ENCODE measurements around the gene RASAL1. TPM values are rescaled to one million over a fixed set of nuclear protein-coding genes. Genes with fewer than 3 reads are reported as not detected.

Gene RASAL1
- polyA plus RNA-seq, 1 donor (not counting 4 experiments of a cell fraction or from before 2014, with no cell fraction given) = 0.05 TPM

- Histone ChIP-seq H3K9ac (ENCODE audit: control insufficient read depth, extremely low read depth, insufficient read depth, low read length) (no peak overlapping the region), H3K36me3 (ENCODE audit: control insufficient read depth in 2 of 2, extremely low read depth in 1 of 2, insufficient read depth in 2 of 2, low read length in 2 of 2) (no peaks in the 10 kb centered on the region), H3K79me2 (ENCODE audit: control insufficient read depth, insufficient read depth, low read length) (no peaks in the 10 kb centered on the region), H3K27me3 (ENCODE audit: control insufficient read depth, extremely low read depth, insufficient read depth, low read length) (no peaks in the 10 kb centered on the region), H3K9me3 (ENCODE audit: control insufficient read depth, low read depth, low read length) (no peaks in the 10 kb centered on the region), H3K4me2 (ENCODE audit: control insufficient read depth, extremely low read depth, insufficient read depth, low read depth, low read length) (no peak overlapping the region), H3K9me1 (ENCODE audit: control insufficient read depth, extremely low read depth, insufficient read depth, low read length) (no peaks in the 10 kb centered on the region), H3K4me3 (ENCODE audit: control insufficient read depth in 2 of 3, extremely low read depth in 1 of 3, insufficient read depth in 2 of 3, low read depth in 1 of 3, low read length in 3 of 3) (no peak overlapping the region), H4K20me1 (ENCODE audit: control insufficient read depth, extremely low read depth, insufficient read depth, low read length) (no peaks in the 10 kb centered on the region), H3K27ac (ENCODE audit: control insufficient read depth, insufficient read depth, low read length) (no peak overlapping the region), H2AFZ (ENCODE audit: control insufficient read depth, low read length) (no peak overlapping the region), H3K4me1 (ENCODE audit: control insufficient read depth, extremely low read depth, insufficient read depth, low read length) (no peaks in the 10 kb centered on the region)
- FAIRE-seq (no peak), DNase-seq (ENCODE audit: low read depth, low spot score) (no peak)
- dilution Hi-C loops (cut with MboI; ENCODE audit: extremely low pct_ligation_motif_present, low sequenced_read_pairs) = no loop called here
- no peak for TF ChIP-seq EZH2 (IDR thresholded peaks at IDR 0.05; ENCODE audit: low read length)
- TF ChIP-seq, protein P1, sequence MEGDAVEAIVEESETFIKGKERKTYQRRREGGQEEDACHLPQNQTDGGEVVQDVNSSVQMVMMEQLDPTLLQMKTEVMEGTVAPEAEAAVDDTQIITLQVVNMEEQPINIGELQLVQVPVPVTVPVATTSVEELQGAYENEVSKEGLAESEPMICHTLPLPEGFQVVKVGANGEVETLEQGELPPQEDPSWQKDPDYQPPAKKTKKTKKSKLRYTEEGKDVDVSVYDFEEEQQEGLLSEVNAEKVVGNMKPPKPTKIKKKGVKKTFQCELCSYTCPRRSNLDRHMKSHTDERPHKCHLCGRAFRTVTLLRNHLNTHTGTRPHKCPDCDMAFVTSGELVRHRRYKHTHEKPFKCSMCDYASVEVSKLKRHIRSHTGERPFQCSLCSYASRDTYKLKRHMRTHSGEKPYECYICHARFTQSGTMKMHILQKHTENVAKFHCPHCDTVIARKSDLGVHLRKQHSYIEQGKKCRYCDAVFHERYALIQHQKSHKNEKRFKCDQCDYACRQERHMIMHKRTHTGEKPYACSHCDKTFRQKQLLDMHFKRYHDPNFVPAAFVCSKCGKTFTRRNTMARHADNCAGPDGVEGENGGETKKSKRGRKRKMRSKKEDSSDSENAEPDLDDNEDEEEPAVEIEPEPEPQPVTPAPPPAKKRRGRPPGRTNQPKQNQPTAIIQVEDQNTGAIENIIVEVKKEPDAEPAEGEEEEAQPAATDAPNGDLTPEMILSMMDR (optimal IDR thresholded peaks at IDR 0.05 in 1 of 3, IDR thresholded peaks at IDR 0.05 in 1 of 3, conservative IDR thresholded peaks at IDR 0.05 in 1 of 3; ENCODE audit: extremely low read depth in 1 of 3, insufficient read depth in 2 of 3, low read length in 3 of 3) = no peak
These were observed 6.5 kb downstream of the RASAL1 start for GRCh38 chr12:113128802-113129663.

DNA sequence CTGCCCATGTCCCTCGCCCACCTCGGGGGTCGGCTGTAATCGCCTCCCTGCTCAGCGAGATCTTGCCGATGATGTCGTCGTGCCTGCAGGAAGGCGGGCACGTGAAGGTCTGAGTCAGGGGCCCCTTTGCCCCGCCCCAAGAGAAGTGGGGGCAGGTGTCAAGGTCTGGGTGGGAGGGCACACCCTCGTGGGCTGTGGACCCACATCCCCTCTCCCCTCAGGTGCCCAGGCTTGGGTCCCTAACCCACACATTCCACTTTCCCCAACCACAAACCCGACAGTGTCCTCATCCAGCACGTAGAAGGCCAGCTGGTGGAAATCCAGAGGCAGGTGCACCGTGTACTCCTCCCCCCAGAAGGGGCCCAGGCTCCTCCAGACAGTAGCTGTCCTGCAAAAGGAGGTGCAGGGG, 7.8 kb downstream of the RASAL1 start:
- H3K27ac ChIP-seq (ENCODE audit: control insufficient read depth, insufficient read depth, low read length) = no peak overlapping the region
- no peak for FAIRE-seq
- no peaks in the 10 kb centered on the region for H3K27me3 ChIP-seq (ENCODE audit: control insufficient read depth, extremely low read depth, insufficient read depth, low read length)
- no peaks in the 10 kb centered on the region for H4K20me1 ChIP-seq (ENCODE audit: control insufficient read depth, extremely low read depth, insufficient read depth, low read length)
- no peak overlapping the region for H3K4me2 ChIP-seq (ENCODE audit: control insufficient read depth, extremely low read depth, insufficient read depth, low read depth, low read length)
- H3K9me1 ChIP-seq (ENCODE audit: control insufficient read depth, extremely low read depth, insufficient read depth, low read length) = no peaks in the 10 kb centered on the region
- no peak overlapping the region for H3K9ac ChIP-seq (ENCODE audit: control insufficient read depth, extremely low read depth, insufficient read depth, low read length)
- no peak for DNase-seq (ENCODE audit: low read depth, low spot score)
- no peak overlapping the region for H2AFZ ChIP-seq (ENCODE audit: control insufficient read depth, low read length)
- H3K9me3 ChIP-seq (ENCODE audit: control insufficient read depth, low read depth, low read length) = no peaks in the 10 kb centered on the region
- no peak overlapping the region for H3K4me3 ChIP-seq (ENCODE audit: control insufficient read depth in 2 of 3, extremely low read depth in 1 of 3, insufficient read depth in 2 of 3, low read depth in 1 of 3, low read length in 3 of 3)
- dilution Hi-C loops (cut with MboI; ENCODE audit: extremely low pct_ligation_motif_present, low sequenced_read_pairs) = no loop called here
- no peaks in the 10 kb centered on the region for H3K79me2 ChIP-seq (ENCODE audit: control insufficient read depth, insufficient read depth, low read length)
- no peaks in the 10 kb centered on the region for H3K36me3 ChIP-seq (ENCODE audit: control insufficient read depth in 2 of 2, extremely low read depth in 1 of 2, insufficient read depth in 2 of 2, low read length in 2 of 2)
- no peak for TF ChIP-seq EZH2 (IDR thresholded peaks at IDR 0.05; ENCODE audit: low read length)
- TF ChIP-seq, protein P1 (optimal IDR thresholded peaks at IDR 0.05 in 1 of 3, IDR thresholded peaks at IDR 0.05 in 1 of 3, conservative IDR thresholded peaks at IDR 0.05 in 1 of 3; ENCODE audit: extremely low read depth in 1 of 3, insufficient read depth in 2 of 3, low read length in 3 of 3) = no peak
- H3K4me1 ChIP-seq (ENCODE audit: control insufficient read depth, extremely low read depth, insufficient read depth, low read length) = no peaks in the 10 kb centered on the region

Data from keratinocyte (primary cell).